Lung (tissue), 12 donors: Measurements from ENCODE around the gene HIGD2A. TPM values are rescaled to one million over a fixed set of nuclear protein-coding genes. Genes with fewer than 3 reads are reported as not detected.
"Not testable (repeated sequence)": the region's sequence is repeated elsewhere in the genome, so short reads cannot be mapped to it uniquely, and the experiment has no call there.

Experiments
- ATAC-seq: fragments of 200-7000 bp; cut with Tn5 transposase; one replicate; pipeline ENCODE4 v1.9.1; 2020; ENCODE audit warnings: moderate number of reproducible peaks; ENCODE audit not compliant: insufficient read depth, low FRiP score
- DNase-seq, 3 donors: peaks; one replicate each; pipeline ENCODE4 v3.0.0-alpha.2; 2013 to 2017
- H3K27ac ChIP-seq, 2 donors: one replicate each; pipeline ENCODE4 v1.5.1; 2013; ENCODE audit warnings: mild to moderate bottlenecking in 2 of 2, moderate library complexity in 2 of 2, control low read depth in 1 of 2, inconsistent platforms in 1 of 2, low read depth in 1 of 2, low read length in 1 of 2
- H3K27me3 ChIP-seq, 3 donors: one replicate each; pipeline ENCODE4 v1.5.1; 2013; ENCODE audit warnings: low read length in 2 of 3; ENCODE audit not compliant: control insufficient read depth in 3 of 3, insufficient read depth in 3 of 3
- H3K36me3 ChIP-seq, 4 donors: one replicate each; pipeline ENCODE4 v1.5.1; 2013; ENCODE audit warnings: low read length in 4 of 4, mild to moderate bottlenecking in 1 of 4, moderate library complexity in 1 of 4; ENCODE audit not compliant: control insufficient read depth in 4 of 4, insufficient read depth in 4 of 4
- H3K4me1 ChIP-seq, 5 donors: one replicate each; pipeline ENCODE4 v1.5.1; 2013; ENCODE audit warnings: low read length in 5 of 5, mild to moderate bottlenecking in 2 of 5, moderate library complexity in 1 of 5; ENCODE audit not compliant: control insufficient read depth in 5 of 5, insufficient read depth in 5 of 5
- H3K4me3 ChIP-seq: one replicate; pipeline ENCODE4 v1.5.1; 2013; ENCODE audit warnings: mild to moderate bottlenecking, control low read depth, moderate library complexity
- H3K9ac ChIP-seq, 2 donors: one replicate each; pipeline ENCODE4 v1.5.1; 2013; ENCODE audit warnings: low read length in 2 of 2, control low read depth in 1 of 2; ENCODE audit not compliant: insufficient read depth in 1 of 2
- H3K9me3 ChIP-seq, 4 donors: one replicate each; pipeline ENCODE4 v1.5.1; 2013; ENCODE audit warnings: low read length in 3 of 4, mild to moderate bottlenecking in 1 of 4, moderate library complexity in 1 of 4; ENCODE audit not compliant: control insufficient read depth in 4 of 4, insufficient read depth in 3 of 4
- CTCF ChIP-seq: IDR thresholded peaks from 2 replicates; pipeline ENCODE4 v1.5.1; 2012; ENCODE audit warnings: mild to moderate bottlenecking; ENCODE audit errors: control extremely low read depth, extremely low read depth
- WGBS, 2 donors: extraction: QIAGEN DNeasy Blood & Tissue Kit; methylation state at CpG; one replicate each; pipeline ENCODE4 v1.1.7; 2013; 5-methylcytosine and 5-hydroxymethylcytosine counted together
- polyA plus RNA-seq, 2 donors: library from polyadenylated mRNA; stranded (reverse); fragments of 200-250 nt; gene quantifications; one replicate each; pipeline ENCODE4 v1.2.1, GENCODE V29; 2013
- total RNA-seq, 2 donors: library from RNA; depleted of rRNA in 1 of 2; stranded (reverse); fragments of >200 nt in 1 of 2; gene quantifications; one replicate each; pipeline ENCODE4 v1.2.1, GENCODE V29; 2014 to 2021
- donor health status: control.
- donor health status: control.
- donor health status: Bipolar disorder and iron deficiency.
- donor health status: healthy.
- donor health status: DM: yes; HTN: yes; CAD: no.

HIGD2A gene
- total and polyA plus RNA-seq, 4 donors, result 71.2 to 190 (median 108) TPM

DNA sequence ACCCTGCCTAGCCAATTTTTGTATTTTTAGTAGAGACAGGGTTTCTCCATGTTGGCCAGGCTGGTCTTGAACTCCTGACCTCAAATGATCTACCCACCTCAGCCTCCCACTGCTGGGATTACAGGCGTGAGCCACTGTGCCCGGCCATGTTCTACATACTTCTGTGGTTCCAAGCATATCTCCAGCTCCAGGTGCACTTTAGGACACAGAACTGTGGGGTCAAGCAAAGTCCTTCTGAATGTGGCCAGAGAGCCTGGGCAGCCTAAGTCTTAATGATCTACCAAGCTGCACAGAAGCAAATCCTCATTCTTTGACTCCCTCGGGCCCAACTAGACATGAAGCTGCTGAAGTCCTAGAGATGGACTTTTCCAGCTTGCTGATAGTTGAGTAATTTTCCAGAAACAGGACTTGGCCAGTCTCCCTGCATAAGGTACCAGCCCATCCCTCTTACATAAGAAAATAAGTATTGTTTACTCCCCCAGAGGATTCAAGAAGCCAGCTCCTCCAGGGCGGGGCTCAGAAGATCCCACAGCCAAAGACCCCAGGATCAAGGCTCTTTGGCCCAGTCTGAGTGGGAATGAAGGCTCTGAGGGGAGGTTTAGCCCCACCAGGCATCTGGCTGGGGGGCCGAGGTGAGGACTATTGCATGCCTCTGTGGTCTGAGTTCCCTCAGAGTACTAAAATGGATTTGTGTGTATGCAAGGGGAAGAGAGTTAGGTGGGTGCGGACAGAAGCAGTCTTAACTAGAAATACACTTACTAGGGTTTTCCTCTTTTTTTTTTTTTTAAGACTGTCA lies 19.1 kb downstream of the HIGD2A start:
- Histone ChIP-seq H3K9ac (no peak overlapping the region), H3K4me3 (no peak overlapping the region), H3K9me3 (no peaks in the 10 kb centered on the region), H3K27ac (no peak overlapping the region), H3K27me3 (no peaks in the 10 kb centered on the region), H3K4me1 (peaks cover 0 to 8% (median 0%) of the 10 kb centered on the region in 5 donors), H3K36me3 (peaks cover 0 to 24% (median 6%) of the 10 kb centered on the region in 4 donors)
- ATAC-seq (no peak), DNase-seq (peak in 1 of 3 donors; percentile 4)
- TF ChIP-seq CTCF, result no peak
- 94 to 99% methylated on average over 6 of the region's 6 CpGs for WGBS, 2 donors

GRCh38 chr5:176408252-176408573 lies 19.7 kb downstream of the HIGD2A start:
- H3K27me3 ChIP-seq, H3K9me3 ChIP-seq, H3K9ac ChIP-seq, DNase-seq, H3K4me1 ChIP-seq, H3K27ac ChIP-seq, ATAC-seq, H3K4me3 ChIP-seq: not testable (repeated sequence)
- peaks cover 0 to 24% (median 6%) of the 10 kb centered on the region in 4 donors for H3K36me3 ChIP-seq
- 94% methylated on average over 10 of the region's 10 CpGs for WGBS, 2 donors

DNA sequence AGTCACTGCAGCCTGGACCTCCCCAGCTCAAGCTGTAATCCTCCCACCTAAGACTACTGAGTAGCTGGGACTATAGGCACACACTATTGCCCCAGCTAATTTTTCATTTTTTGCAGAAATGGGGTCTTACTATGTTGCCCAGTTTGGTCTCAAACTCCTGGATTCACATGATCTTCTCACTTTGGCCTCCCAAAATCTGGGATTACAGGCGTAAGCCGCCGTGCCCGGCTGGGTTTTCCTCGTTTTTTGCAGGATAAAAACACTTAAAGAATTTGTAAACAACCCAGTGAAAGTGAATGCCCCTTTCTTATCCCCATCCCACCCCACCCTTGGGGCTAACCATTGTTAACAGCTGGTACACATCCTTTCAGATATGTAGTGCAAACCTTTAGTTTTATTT lies 20.0 kb downstream of the HIGD2A start:
- H3K27ac ChIP-seq, result no peak overlapping the region
- H3K4me3 ChIP-seq, result no peak overlapping the region
- TF ChIP-seq CTCF, result no peak
- H3K27me3 ChIP-seq, result no peaks in the 10 kb centered on the region
- H3K4me1 ChIP-seq, result peaks cover 0 to 8% (median 0%) of the 10 kb centered on the region in 5 donors
- no peak for ATAC-seq
- 86 to 91% methylated on average over 5 of the region's 5 CpGs for WGBS, 2 donors
- H3K36me3 ChIP-seq, result peaks cover 0 to 24% (median 6%) of the 10 kb centered on the region in 4 donors
- no peak for DNase-seq
- no peak overlapping the region for H3K9ac ChIP-seq
- H3K9me3 ChIP-seq, result no peaks in the 10 kb centered on the region

GRCh38 chr5:176409765-176410164 lies 21.2 kb downstream of the HIGD2A start:
- 95% methylated on average over 4 of the region's 4 CpGs for WGBS, 2 donors
- ATAC-seq (no peak), DNase-seq (peak in 1 of 3 donors; percentile 1)
- Histone ChIP-seq H3K36me3 (peaks cover 0 to 22% (median 6%) of the 10 kb centered on the region in 4 donors), H3K4me1 (peaks cover 0 to 14% (median 0%) of the 10 kb centered on the region in 5 donors), H3K9ac (no peak overlapping the region), H3K9me3 (no peaks in the 10 kb centered on the region), H3K27ac (no peak overlapping the region), H3K27me3 (no peaks in the 10 kb centered on the region), H3K4me3 (no peak overlapping the region)
- TF ChIP-seq CTCF, result no peak
